ENCODE measurements around the gene TNS3. TPM values are rescaled to one million over a fixed set of nuclear protein-coding genes. Genes with fewer than 3 reads are reported as not detected.

Gene TNS3
- total and polyA plus RNA-seq, 10 of the 15 experiments (the other 5 are each of a cell fraction or from before 2014, with no cell fraction given): 0.27 to 2.7 (median 0.79) TPM

GRCh38 chr7:47418601-47419309, 163.2 kb downstream of the TNS3 start:
- no peaks in the 10 kb centered on the region for H3K79me2 ChIP-seq (ENCODE audit: control insufficient read depth, insufficient read depth, low read length)
- BruUV-seq (replicated peaks): no TSS peak
- no peaks in the 10 kb centered on the region for H3K9me3 ChIP-seq (replicated peaks; ENCODE audit: control insufficient read depth, insufficient read depth, low read length)
- TF ChIP-seq IKZF2 (IDR thresholded peaks at IDR 0.05): no peak
- TF ChIP-seq HCFC1 (IDR thresholded peaks at IDR 0.05; ENCODE audit: low read length): no peak
- no peak for TF ChIP-seq EED (IDR thresholded peaks at IDR 0.05; ENCODE audit: low read depth)
- no peak for TF ChIP-seq SREBF2 (IDR thresholded peaks at IDR 0.05; ENCODE audit: low read length)
- no peak for TF ChIP-seq CUX1 (IDR thresholded peaks at IDR 0.05; ENCODE audit: insufficient replicate concordance, low read depth, low read length)
- no peak for TF ChIP-seq NFIC (IDR thresholded peaks at IDR 0.05; ENCODE audit: low read depth, low read length)
- no peak for TF ChIP-seq NR2C1 (IDR thresholded peaks at IDR 0.05)
- TF ChIP-seq BCL11A (IDR thresholded peaks at IDR 0.05; ENCODE audit: low read depth, low read length): no peak
- no peak for TF ChIP-seq RB1 (IDR thresholded peaks at IDR 0.05; ENCODE audit: borderline replicate concordance)
- TF ChIP-seq SMAD5 (IDR thresholded peaks at IDR 0.05; ENCODE audit: low read depth): no peak
- no peak for TF ChIP-seq TCF3 (IDR thresholded peaks at IDR 0.05; ENCODE audit: borderline replicate concordance, insufficient read depth, low read depth, low read length)
- TF ChIP-seq MYB (IDR thresholded peaks at IDR 0.05; ENCODE audit: borderline replicate concordance, low read depth, low read length): no peak
- no peak for TF ChIP-seq POLR2A (IDR thresholded peaks at IDR 0.05; ENCODE audit: low read depth, low read length)
- no peak for TF ChIP-seq ZBTB11 (CRISPR knock-in tag; IDR thresholded peaks at IDR 0.05)
- 21% methylated on average over 5 of the region's 5 CpGs for WGBS (ENCODE audit: insufficient coverage, insufficient replicate concordance, low lambda C conversion rate, missing lambda C conversion rate)
- H3K9ac ChIP-seq (ENCODE audit: control insufficient read depth, insufficient read depth, low read length): no peak overlapping the region
- no peaks in the 10 kb centered on the region for H3K27me3 ChIP-seq (replicated peaks in 1 of 2; ENCODE audit: control insufficient read depth in 2 of 2, insufficient read depth in 2 of 2, low read length in 1 of 2)
- no peak overlapping the region for H3K27ac ChIP-seq (ENCODE audit: control insufficient read depth, insufficient read depth)
- intact Hi-C loops (cut with micrococcal nuclease; ENCODE audit: unreplicated experiment): no loop called here
- DNase-seq (ENCODE audit: low read depth, low spot score): no peak
- CTCF ChIA-PET: interaction anchor here (0.7 kb wide), 1 partner anchor 905 kb away, joined by 3 read pairs; no protein-coding TSS in a partner anchor
- FAIRE-seq: no peak
- H3K4me2 ChIP-seq (ENCODE audit: control insufficient read depth, insufficient read depth): no peak overlapping the region
- POLR2A ChIA-PET: no interaction called here
- in situ Hi-C loops (cut with MboI): no loop called here
- H3K4me1 ChIP-seq (ENCODE audit: control insufficient read depth, insufficient read depth, low read length): no peaks in the 10 kb centered on the region
- H3K4me3 ChIP-seq: no peak overlapping the region
- no peaks in the 10 kb centered on the region for H4K20me1 ChIP-seq (ENCODE audit: control insufficient read depth, insufficient read depth)
- SMC1A ChIA-PET (ENCODE audit: uncharacterized antibody, unreplicated experiment): interaction anchor here (1.9 kb wide), 1 partner anchor 16 kb away, joined by 3 read pairs; no protein-coding TSS in a partner anchor
- no peak for ATAC-seq
- RAD21 ChIA-PET (ENCODE audit: unreplicated experiment): no interaction called here
- no peak overlapping the region for H2AFZ ChIP-seq (ENCODE audit: control insufficient read depth, low read depth, low read length)
- H3K36me3 ChIP-seq (ENCODE audit: control insufficient read depth in 2 of 2, insufficient read depth in 2 of 2, low read length in 1 of 2): no peaks in the 10 kb centered on the region

Data from GM12878 (cell line).